ENCODE measurements around the gene MBOAT1. TPM values are rescaled to one million over a fixed set of nuclear protein-coding genes. Genes with fewer than 3 reads are reported as not detected.

The MBOAT1 gene
- total RNA-seq, 4 donors from 2014 or later = 9.6 to 24.3 (median 12.6) TPM

DNA sequence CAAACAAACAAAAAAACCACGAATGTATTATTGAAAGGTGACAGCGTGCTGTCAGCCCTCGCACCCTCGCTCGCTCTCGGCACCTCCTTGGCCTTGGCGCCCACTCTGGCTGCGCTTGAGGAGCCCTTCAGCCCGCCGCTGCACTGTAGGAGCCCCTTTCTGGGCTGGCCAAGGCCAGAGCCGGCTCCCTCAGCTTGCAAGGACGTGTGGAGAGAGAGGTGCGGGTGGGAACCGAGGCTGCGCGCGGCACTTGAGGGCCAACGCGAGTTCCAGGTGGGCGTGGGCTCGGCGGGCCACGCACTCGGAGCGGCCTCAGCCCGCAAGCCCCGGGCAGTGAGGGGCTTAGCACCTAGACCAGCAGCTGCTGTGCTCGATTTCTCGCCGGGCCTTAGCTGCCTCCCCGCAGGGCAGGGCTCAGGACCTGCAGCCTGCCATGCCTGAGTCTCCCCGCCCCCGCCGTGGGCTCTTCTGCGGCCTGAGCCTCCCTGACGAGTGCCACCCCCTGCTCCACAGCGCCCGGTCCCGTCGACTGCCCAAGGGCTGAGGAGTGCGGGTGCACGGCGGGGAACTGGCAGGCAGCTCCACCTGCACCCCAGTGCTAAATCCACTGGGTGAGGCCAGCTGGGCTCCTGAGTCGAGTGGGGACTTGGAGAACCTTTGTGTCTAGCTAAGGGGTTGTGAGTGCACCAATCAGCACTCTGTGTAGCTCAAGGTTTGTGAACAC, 20.9 kb upstream of the MBOAT1 start:
- 95 to 96% methylated on average over 14 to 29 of the region's 44 CpGs for WGBS, 2 donors
- intact Hi-C loops (cut with DNase I) = no loop called here
- no peak for DNase-seq
- Histone ChIP-seq H3K27me3 (no peaks in the 10 kb centered on the region), H3K4me3 (replicated peaks in 1 of 3) (no peak overlapping the region), H3K9me3 (no peaks in the 10 kb centered on the region), H3K36me3 (no peaks in the 10 kb centered on the region), H3K27ac (no peak overlapping the region), H3K4me1 (no peaks in the 10 kb centered on the region)
- TF ChIP-seq, protein P1, sequence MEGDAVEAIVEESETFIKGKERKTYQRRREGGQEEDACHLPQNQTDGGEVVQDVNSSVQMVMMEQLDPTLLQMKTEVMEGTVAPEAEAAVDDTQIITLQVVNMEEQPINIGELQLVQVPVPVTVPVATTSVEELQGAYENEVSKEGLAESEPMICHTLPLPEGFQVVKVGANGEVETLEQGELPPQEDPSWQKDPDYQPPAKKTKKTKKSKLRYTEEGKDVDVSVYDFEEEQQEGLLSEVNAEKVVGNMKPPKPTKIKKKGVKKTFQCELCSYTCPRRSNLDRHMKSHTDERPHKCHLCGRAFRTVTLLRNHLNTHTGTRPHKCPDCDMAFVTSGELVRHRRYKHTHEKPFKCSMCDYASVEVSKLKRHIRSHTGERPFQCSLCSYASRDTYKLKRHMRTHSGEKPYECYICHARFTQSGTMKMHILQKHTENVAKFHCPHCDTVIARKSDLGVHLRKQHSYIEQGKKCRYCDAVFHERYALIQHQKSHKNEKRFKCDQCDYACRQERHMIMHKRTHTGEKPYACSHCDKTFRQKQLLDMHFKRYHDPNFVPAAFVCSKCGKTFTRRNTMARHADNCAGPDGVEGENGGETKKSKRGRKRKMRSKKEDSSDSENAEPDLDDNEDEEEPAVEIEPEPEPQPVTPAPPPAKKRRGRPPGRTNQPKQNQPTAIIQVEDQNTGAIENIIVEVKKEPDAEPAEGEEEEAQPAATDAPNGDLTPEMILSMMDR (IDR thresholded peaks at IDR 0.05) = no peak
- no peak for TF ChIP-seq POLR2A (IDR thresholded peaks at IDR 0.05)

GRCh38 chr6:20232188-20232587, 19.9 kb upstream of the MBOAT1 start:
- TF ChIP-seq POLR2A (IDR thresholded peaks at IDR 0.05) = no peak
- TF ChIP-seq, protein P1 (IDR thresholded peaks at IDR 0.05) = no peak
- no peak overlapping the region for H3K27ac ChIP-seq
- no peaks in the 10 kb centered on the region for H3K9me3 ChIP-seq
- H3K4me3 ChIP-seq (replicated peaks in 1 of 3) = no peak overlapping the region
- H3K4me1 ChIP-seq = no peaks in the 10 kb centered on the region
- WGBS, 2 donors = 92 to 96% methylated on average over 2 of the region's 2 CpGs
- H3K27me3 ChIP-seq = no peaks in the 10 kb centered on the region
- no peak for DNase-seq
- intact Hi-C loops (cut with DNase I) = no loop called here
- no peaks in the 10 kb centered on the region for H3K36me3 ChIP-seq

DNA sequence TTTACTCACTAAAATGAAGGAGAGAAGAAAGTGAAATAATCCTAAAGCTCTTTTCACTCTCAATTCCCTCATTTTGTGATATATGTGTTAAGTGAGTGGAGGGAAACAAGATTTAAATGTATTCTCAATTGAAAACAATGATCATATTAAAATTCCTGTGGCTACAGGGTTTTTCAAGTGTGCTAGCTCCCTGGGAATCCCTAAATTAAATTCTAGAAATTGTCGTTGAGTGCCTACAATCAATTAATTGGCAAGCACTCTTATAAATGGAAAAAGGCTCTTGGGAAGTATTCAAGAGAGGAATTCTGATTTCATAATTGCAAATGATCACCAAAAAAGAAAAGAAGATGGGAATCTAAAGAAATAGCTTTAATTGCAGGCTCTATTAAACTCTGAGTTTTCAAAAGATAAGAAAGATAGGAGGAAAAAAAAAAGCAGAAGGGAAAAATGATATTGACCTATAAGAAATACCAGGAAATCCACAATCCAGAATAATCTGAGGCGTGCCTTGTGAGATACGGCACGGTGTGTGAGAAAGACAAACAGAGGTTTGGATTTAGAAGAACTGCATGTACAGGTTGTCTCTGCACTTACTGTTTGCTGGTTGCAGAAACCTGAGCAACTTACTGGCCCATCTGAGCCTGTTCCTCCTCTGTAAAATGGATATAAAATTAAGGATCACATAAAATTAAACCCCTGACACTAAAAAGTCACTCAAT, 18.3 kb upstream of the MBOAT1 start:
- 91 to 96% methylated on average over 4 of the region's 4 CpGs for WGBS, 2 donors
- DNase-seq = no peak

DNA sequence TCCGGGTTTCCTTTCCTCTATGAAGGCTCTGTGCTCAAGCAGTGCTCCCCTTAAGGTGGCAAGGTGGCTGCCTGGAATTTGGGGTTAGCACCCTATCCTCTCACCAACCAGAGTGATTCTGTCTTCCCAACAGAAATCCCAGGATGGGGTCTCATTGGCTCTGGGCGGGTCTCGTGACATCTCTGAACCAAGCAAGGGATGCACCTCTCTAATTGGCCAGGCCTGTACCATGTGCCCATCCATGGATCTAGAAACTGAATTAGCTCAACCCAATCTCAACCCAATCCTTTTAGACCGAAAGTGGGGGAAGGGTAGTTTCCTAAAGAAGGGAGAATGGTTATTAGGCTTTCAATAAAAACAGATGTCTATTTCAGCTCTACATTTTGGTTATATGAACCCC, 17.6 kb upstream of the MBOAT1 start:
- WGBS, 2 donors = 95 to 99% methylated on average over 4 of the region's 4 CpGs
- Histone ChIP-seq H3K4me3 (replicated peaks in 1 of 3) (no peak overlapping the region), H3K27me3 (no peaks in the 10 kb centered on the region), H3K4me1 (no peaks in the 10 kb centered on the region), H3K36me3 (no peaks in the 10 kb centered on the region), H3K9me3 (no peaks in the 10 kb centered on the region), H3K27ac (no peak overlapping the region)
- intact Hi-C loops (cut with DNase I) = no loop called here
- DNase-seq = no peak
- TF ChIP-seq, protein P1 (IDR thresholded peaks at IDR 0.05) = no peak
- no peak for TF ChIP-seq POLR2A (IDR thresholded peaks at IDR 0.05)

More for the DNA sequence above, 18.3 kb upstream of the MBOAT1 start:
- Histone ChIP-seq H3K27me3 (no peaks in the 10 kb centered on the region), H3K27ac (no peak overlapping the region), H3K4me3 (replicated peaks in 1 of 3) (no peak overlapping the region), H3K4me1 (no peaks in the 10 kb centered on the region), H3K36me3 (no peaks in the 10 kb centered on the region), H3K9me3 (no peaks in the 10 kb centered on the region)
- TF ChIP-seq, protein P1 (IDR thresholded peaks at IDR 0.05) = no peak
- TF ChIP-seq POLR2A (IDR thresholded peaks at IDR 0.05) = no peak
- intact Hi-C loops (cut with DNase I) = no loop called here

GRCh38 chr6:20227350-20227749, 15.1 kb upstream of the MBOAT1 start:
- TF ChIP-seq POLR2A (IDR thresholded peaks at IDR 0.05) = no peak
- TF ChIP-seq, protein P1 (IDR thresholded peaks at IDR 0.05) = no peak
- no peak overlapping the region for H3K27ac ChIP-seq
- no peaks in the 10 kb centered on the region for H3K27me3 ChIP-seq
- DNase-seq = no peak
- H3K9me3 ChIP-seq = no peaks in the 10 kb centered on the region
- H3K4me3 ChIP-seq (replicated peaks in 1 of 3) = no peak overlapping the region
- intact Hi-C loops (cut with DNase I) = no loop called here
- H3K36me3 ChIP-seq = no peaks in the 10 kb centered on the region
- WGBS, 2 donors = 90 to 100% methylated on average over 2 of the region's 2 CpGs
- H3K4me1 ChIP-seq = no peaks in the 10 kb centered on the region
